HAP-1 (cell line): ENCODE measurements around the gene GKN1.
"Not testable (repeated sequence)": the region's sequence is repeated elsewhere in the genome, so short reads cannot be mapped to it uniquely, and the experiment has no call there.

Experiments
- DNase-seq, 2 experiments: peaks; one replicate each; pipeline ENCODE4 v3.0.0-alpha.2; 2016 to 2020; ENCODE audit warnings: low spot score in 2 of 2
- H3K27me3 ChIP-seq: fragments of 250-450 bp; sonication (Bioruptor Pico); 2 replicates; pipeline ENCODE4 v1.5.1; 2020; ENCODE audit warnings: low read depth, mild to moderate bottlenecking, moderate library complexity
- H3K36me3 ChIP-seq: fragments of 250-450 bp; sonication (Bioruptor Pico); replicated peaks from 2 replicates; pipeline ENCODE4 v1.5.1; 2020; ENCODE audit warnings: mild to moderate bottlenecking
- H3K4me1 ChIP-seq: fragments of 250-450 bp; sonication (Bioruptor Pico); 2 replicates; pipeline ENCODE4 v1.5.1; 2020; ENCODE audit warnings: mild to moderate bottlenecking
- H3K4me3 ChIP-seq: fragments of 250-450 bp; sonication (Bioruptor Pico); 2 replicates; pipeline ENCODE4 v1.5.1; 2020; ENCODE audit warnings: mild to moderate bottlenecking, moderate library complexity
- H3K9me3 ChIP-seq: fragments of 250-450 bp; sonication (Bioruptor Pico); 2 replicates; pipeline ENCODE4 v1.5.1; 2020; ENCODE audit warnings: mild to moderate bottlenecking, moderate library complexity
- in situ Hi-C: fragments of 300-500 bp; cut with MboI; formaldehyde crosslinking; loops from 3 replicates; pipeline ENCODE4 v1.14.3; 2020; ENCODE audit warnings: low sequenced_read_pairs, inconsistent platforms, mixed read lengths

The GKN1 gene

DNA sequence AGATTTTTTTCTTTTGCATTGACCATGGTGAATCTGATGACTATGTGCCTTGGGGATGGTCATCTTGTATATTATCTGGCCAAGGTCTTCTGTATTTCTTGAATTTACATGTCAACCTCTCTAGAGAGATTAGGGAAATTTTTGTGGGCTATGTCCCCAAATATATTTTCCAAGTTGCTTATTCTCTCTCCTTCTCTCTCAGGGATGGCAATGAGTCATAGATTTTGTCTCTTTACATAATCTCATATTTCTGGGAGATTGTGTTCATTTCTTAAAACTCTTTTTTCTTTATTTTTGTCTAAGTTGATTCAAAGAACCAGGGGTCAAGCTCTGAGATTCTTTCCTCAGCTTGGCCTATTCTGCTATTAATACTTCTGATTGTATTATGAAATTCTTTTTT lies 31.6 kb upstream of the GKN1 start:
- Histone ChIP-seq H3K27me3 (peaks cover 7% of the 10 kb centered on the region; the same call in 1 of the 2 replicates), H3K4me1 (no peaks in the 10 kb centered on the region; the same call in none of the 2 replicates), H3K36me3 (no peaks in the 10 kb centered on the region), H3K4me3 (no peak overlapping the region), H3K9me3 (peaks cover 6% of the 10 kb centered on the region)
- in situ Hi-C loops: loop anchor here (5.0 kb wide), 1 partner anchor 354 kb away; no protein-coding TSS in a partner anchor
- no peak for DNase-seq

DNA sequence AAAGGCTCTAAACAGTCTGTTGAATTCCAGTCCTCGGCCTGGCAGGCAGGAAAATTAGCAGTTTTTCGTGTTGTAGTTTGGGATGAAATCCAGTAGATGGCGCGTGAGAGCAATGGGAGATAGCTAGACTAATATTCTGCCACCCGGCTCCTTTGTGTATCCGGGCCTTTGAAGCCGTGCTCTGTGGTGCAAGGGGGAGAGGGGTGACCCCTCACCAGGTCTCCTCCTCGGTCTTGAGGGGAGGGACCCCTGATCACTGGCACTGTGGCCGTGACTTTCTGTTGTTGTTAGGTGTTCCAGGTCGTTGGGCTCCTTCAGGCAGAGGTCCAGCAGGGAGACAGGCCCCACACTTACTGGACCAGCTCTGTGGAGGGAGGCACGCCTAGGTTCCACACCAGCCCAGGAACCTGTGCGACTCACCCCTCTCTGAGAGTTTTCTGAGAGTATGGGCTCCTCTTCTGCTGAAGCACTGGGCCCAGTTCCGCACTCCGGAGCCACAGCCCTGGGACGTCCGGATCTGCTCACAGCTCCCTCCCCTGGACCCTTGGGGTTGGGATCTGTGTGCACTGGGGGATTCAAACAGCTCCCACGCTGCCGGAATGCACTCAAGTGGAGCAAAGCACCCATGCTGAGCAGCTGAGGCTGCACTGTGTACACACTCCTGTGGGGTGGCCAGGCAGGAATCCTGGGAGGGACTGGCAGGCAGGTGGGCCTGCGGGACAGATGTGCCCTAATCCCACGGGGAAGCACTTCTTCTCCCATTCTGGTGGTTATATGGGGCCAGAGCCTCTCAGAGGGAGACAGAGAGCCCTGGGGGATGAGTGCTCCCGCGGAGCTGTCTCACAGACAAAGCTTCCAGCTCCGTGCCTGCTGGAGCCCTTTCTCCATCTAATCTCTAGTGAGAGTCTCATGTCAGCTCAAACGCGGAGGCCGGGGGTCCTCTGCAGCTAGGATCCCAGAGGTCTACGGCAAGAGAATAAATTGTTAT lies 30.6 kb upstream of the GKN1 start:
- peaks cover 7% of the 10 kb centered on the region; the same call in 1 of the 2 replicates for H3K27me3 ChIP-seq
- no peaks in the 10 kb centered on the region for H3K36me3 ChIP-seq
- H3K9me3 ChIP-seq: peaks cover 6% of the 10 kb centered on the region
- in situ Hi-C loops: loop anchor here (5.0 kb wide), 1 partner anchor 353 kb away; no protein-coding TSS in a partner anchor
- peak; percentile 51 to 73 for DNase-seq
- H3K4me1 ChIP-seq: no peaks in the 10 kb centered on the region; the same call in none of the 2 replicates
- no peak overlapping the region for H3K4me3 ChIP-seq

DNA sequence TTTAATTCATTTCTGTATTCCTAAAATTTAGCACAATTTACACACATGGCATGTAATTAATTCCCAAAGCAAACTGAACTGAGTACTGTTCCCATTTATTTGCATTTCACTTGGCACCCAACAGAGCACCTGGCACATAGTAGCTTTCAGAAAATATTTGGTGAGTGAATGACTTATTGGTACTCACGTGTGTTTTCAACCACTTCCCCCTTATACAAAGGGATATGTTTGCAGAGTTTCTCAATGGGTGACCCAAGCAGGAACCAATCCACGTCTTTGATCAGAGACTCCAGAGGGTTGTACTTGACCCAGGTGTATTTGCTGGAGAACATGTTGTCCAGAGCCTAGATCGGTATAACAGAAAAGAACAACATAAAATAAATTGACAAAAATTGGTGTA lies 28.3 kb upstream of the GKN1 start:
- Histone ChIP-seq H3K36me3 (no peaks in the 10 kb centered on the region), H3K4me3 (no peak overlapping the region), H3K27me3 (peaks cover 13% of the 10 kb centered on the region), H3K4me1 (no peaks in the 10 kb centered on the region; the same call in 1 of the 2 replicates), H3K9me3 (no peaks in the 10 kb centered on the region)
- in situ Hi-C loops: no loop called here
- no peak for DNase-seq

DNA sequence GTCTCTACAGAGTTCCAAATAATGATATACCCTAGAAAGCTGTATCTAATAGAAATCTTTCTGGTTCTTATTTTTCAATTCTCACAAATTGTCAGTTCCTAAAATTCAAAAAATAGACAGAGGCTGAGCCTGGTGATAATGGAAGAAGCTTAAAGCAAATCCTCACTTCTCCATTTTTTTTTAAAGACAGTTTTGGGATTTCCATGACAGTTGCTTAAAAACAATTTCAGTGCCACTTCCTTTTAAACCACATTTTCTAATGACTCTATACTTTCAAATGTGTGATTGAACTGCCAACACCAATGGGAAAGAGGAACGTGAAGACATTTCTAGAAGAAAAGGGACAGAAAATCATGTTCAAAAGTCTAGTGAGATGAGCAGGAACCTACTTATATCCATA lies 25.7 kb upstream of the GKN1 start:
- Histone ChIP-seq H3K27me3 (peaks cover 18% of the 10 kb centered on the region), H3K4me3 (no peak overlapping the region), H3K9me3 (no peaks in the 10 kb centered on the region), H3K36me3 (no peaks in the 10 kb centered on the region), H3K4me1 (no peaks in the 10 kb centered on the region)
- DNase-seq: no peak
- in situ Hi-C loops: no loop called here

DNA sequence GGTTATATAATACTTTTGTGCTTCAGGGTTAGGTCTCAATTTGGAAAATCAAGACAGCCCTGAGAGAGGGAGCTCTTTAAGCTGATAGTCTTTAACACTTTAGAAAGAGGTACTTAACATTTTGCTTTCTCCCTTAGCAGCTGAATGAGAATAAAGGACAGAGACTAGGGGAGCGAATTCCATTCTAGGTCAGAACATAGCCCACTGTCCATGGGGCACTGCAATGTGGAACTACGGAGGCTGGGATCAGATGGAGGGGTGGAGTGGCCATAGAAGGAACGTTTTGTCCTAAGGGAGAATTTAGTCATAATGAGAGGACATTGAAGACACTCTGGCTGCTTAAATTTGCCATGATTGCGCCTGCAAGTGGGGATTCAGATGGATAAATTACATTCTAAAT lies 22.5 kb upstream of the GKN1 start:
- in situ Hi-C loops: no loop called here
- Histone ChIP-seq H3K9me3 (no peaks in the 10 kb centered on the region), H3K4me3 (no peak overlapping the region), H3K27me3 (peaks cover 15% of the 10 kb centered on the region), H3K36me3 (no peaks in the 10 kb centered on the region), H3K4me1 (no peaks in the 10 kb centered on the region)
- DNase-seq: no peak

DNA sequence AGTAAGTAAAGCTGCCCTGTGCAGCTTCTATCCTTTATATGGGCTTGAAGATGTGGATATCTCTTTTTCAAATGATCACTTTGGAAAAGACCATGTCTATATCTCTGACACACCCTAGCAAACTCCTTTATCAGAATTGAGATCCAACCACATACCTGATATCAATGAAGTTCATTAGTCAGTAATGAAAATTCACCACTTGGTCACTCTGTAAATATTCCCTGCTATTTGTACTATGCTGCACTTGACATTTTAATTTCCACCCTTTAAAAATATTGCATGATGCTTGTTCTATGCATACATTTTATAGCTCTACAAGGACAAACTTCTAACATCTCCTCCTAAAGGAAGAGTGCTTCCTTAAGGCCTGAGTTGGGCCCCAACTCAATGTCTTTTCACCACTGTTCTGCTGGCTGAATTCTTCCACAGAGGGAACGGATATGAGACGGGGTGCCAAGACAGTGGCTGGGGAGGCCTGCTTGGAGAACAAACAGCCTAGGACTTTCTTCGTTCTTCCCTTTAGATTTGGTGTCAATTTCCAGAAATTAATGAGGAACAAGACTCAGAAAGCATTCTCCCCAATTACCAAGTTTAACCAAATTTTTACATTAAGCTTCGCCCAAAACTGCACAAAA lies 21.4 kb upstream of the GKN1 start, which contains the start of gene GKN2:
Gene GKN2 (minus strand): TSS at position 7 of the 635 bp plus-strand sequence. CDS start 32 bp downstream, outside the sequence.
- no peak for DNase-seq
- no peak within 1 kb of the TSS for H3K4me3 ChIP-seq
- peaks cover 15% of the 10 kb centered on the region for H3K27me3 ChIP-seq
- in situ Hi-C loops: no loop called here
- no peaks in the 10 kb centered on the region for H3K36me3 ChIP-seq
- no peaks in the 10 kb centered on the region for H3K9me3 ChIP-seq
- H3K4me1 ChIP-seq: no peaks in the 10 kb centered on the region

DNA sequence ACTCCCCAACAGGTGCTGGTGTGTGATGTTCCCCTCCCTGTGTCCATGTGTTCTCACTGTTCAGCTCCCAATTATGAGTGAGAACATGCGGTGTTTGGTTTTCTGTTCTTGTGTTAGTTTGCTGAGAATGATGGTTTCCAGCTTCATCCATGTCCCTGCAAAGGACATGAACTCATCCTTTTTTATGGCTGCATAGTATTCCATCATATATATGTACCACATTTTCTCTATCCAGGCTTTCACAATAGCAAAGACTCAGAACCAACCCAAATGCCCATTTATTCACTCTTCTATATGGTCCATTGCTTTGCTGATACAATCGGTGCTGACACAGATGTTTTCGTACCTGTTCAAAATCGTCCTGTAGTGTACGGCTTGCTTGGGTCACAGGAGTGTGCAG lies 19.0 kb upstream of the GKN1 start:
- in situ Hi-C loops, DNase-seq: not testable (repeated sequence)
- peaks cover 14% of the 10 kb centered on the region for H3K27me3 ChIP-seq

DNA sequence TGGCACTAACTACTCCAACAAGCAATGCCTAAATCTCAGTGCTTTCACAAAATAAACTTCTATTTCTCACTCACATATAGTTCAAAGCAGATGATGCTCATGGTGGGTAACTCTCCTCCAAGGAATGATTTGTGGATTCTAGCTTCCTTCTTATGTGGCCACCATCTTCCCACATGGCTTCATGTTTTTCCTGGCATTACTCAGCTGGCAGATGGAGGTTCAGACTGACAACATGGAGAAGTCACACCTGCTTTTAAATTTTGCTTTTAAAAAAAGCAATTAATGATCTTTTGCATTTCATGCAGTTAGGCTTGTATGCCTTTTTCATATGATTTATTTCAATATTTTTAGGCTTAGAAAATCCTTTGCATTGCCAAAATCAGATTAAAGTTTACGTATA lies 15.4 kb upstream of the GKN1 start:
- Histone ChIP-seq H3K4me1 (no peaks in the 10 kb centered on the region), H3K27me3 (no peaks in the 10 kb centered on the region), H3K4me3 (no peak overlapping the region), H3K9me3 (no peaks in the 10 kb centered on the region), H3K36me3 (no peaks in the 10 kb centered on the region)
- no peak for DNase-seq
- in situ Hi-C loops: no loop called here

More for the DNA sequence above, 19.0 kb upstream of the GKN1 start:
- not testable (repeated sequence) for H3K9me3 ChIP-seq, H3K4me1 ChIP-seq, H3K36me3 ChIP-seq, H3K4me3 ChIP-seq

DNA sequence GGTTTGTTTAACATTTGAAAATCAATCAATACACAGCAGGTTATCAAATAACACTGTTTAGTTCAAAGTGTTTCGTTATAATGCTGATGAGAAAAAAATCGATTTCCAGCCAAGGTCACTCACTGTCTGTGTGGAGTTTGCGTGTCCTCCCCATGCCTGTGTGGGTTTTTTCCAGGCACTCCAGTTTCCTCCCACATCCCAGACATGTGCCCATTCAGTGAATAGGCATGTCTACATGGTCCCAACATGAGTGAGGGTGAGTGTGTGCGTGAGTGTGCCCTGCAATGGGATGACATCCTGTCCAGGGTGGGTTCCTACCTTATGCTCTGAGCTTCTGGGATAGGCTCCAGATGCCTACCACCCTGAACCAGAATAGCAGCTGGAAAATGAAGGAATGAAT lies 13.1 kb upstream of the GKN1 start:
- in situ Hi-C loops: no loop called here
- H3K36me3 ChIP-seq: no peaks in the 10 kb centered on the region
- H3K27me3 ChIP-seq: no peaks in the 10 kb centered on the region
- DNase-seq: no peak
- H3K9me3 ChIP-seq: no peaks in the 10 kb centered on the region
- no peak overlapping the region for H3K4me3 ChIP-seq
- H3K4me1 ChIP-seq: no peaks in the 10 kb centered on the region

DNA sequence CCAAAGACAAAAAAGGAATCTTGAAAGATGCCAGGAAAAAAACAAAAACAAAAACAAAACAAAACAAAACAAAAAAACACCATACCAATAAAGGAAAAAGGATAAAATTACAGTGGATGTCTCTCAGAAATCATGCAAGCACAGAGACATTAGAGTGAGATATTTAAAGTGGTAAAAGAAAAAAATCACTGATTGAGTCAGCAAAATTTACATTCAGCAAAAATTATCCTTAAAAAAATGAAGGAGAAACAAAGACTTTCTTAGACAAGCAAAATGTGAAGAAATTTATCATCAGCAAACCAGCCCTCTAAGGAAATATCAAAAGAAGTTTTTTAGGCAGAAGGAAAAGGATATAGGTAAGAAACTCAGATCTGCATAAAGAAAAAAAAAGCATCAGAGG lies 10.2 kb upstream of the GKN1 start:
- in situ Hi-C loops: no loop called here
- Histone ChIP-seq H3K4me1 (no peaks in the 10 kb centered on the region), H3K27me3 (0 out of 2 replicates have a peak, but pooled peaks cover 2% of the 10 kb centered on the region), H3K4me3 (no peak overlapping the region), H3K36me3 (no peaks in the 10 kb centered on the region), H3K9me3 (no peaks in the 10 kb centered on the region)
- no peak for DNase-seq

DNA sequence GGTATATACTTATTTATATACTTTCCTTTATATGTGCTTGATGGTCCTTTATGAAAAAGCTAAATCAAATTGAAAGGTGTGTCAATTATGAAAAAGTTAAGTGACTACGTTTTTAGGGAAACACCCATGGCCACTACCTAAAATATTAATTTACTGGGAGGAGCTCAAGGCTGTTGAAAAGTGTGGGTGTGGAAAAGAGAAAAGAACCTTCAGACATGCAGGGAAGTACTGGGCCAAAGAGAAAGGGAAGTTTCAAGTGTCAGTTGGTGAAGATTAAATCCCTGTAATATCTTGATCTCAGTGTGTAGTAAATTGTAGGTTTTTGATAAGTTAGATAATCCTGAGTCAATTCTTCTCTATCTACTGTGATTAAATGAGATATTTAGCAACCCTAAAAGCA lies 6.2 kb upstream of the GKN1 start:
- H3K4me3 ChIP-seq: no peak overlapping the region
- H3K9me3 ChIP-seq: no peaks in the 10 kb centered on the region
- H3K4me1 ChIP-seq: no peaks in the 10 kb centered on the region
- DNase-seq: no peak
- H3K36me3 ChIP-seq: no peaks in the 10 kb centered on the region
- in situ Hi-C loops: no loop called here
- 0 out of 2 replicates have a peak, but pooled peaks cover 2% of the 10 kb centered on the region for H3K27me3 ChIP-seq

DNA sequence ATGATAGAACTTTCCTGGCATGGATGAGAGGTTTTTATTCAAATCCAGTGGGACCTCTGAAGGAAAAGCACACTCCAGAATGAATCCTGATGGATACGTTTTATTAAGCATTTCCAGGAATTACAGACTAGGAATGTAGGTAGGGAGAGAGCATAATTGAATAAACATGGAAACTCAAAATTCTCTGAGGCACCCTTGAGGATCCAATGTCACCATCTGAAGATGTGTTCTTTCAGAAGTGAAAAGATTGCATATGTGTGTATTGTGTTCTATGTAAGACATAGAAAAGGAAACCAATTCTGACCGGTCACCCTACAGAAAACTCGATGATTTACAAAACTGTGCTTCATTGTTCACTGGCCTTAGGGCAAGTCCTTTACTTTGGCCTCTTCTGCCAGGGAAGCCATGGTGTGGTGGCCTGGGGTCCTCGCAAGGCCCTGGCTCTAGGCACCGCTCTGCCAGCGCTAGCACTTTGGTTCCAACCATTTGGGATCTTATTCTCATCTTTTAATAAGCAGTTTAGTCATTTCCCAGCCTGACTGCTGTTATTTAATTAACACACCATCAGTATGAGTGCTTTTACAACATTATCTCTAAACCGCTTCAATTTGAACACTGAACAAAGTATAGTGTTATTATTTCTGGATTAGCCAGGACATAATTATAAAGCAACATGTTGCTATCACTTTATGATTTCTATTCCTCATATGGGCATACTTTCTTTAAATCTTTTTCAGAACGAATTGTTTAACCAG lies 4.5 kb upstream of the GKN1 start:
- Histone ChIP-seq H3K27me3 (0 out of 2 replicates have a peak, but pooled peaks cover 2% of the 10 kb centered on the region), H3K4me3 (no peak overlapping the region), H3K36me3 (no peaks in the 10 kb centered on the region), H3K9me3 (no peaks in the 10 kb centered on the region), H3K4me1 (no peaks in the 10 kb centered on the region)
- no peak for DNase-seq
- in situ Hi-C loops: no loop called here

DNA sequence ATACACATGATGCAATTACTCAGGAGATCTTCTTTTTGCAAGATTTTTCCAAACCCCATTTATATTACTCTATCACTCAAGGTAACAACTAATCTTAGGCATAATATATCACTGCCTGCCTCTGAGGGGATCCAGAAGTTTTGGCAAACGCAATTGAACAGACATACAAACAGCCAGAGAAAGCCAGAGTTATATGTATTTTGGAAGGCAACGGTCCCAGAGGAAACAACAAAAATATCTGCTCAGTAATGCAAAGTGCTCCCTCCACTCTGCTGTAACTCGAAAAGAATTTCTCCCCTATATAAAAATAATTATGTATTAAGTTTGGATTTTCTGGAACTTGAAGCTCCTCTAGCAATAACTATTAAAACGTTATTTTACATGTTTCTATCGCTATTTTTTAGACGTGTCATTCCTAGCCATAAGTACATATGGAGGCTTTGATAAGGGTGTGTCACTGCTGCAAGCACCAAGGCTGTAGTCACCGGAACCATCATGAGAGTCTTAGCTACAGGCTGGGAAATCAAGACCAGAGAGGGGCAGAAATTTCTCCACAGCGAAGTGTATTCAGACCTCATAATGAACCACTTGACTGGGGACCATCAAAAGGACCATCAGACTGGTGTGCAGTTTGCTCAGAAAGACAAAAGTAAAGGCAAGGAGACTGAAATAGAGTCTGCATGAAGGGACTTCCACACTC lies 3.7 kb upstream of the GKN1 start:
- in situ Hi-C loops: no loop called here
- H3K4me3 ChIP-seq: no peak overlapping the region
- no peaks in the 10 kb centered on the region for H3K36me3 ChIP-seq
- H3K4me1 ChIP-seq: no peaks in the 10 kb centered on the region
- DNase-seq: no peak
- 0 out of 2 replicates have a peak, but pooled peaks cover 2% of the 10 kb centered on the region for H3K27me3 ChIP-seq
- no peaks in the 10 kb centered on the region for H3K9me3 ChIP-seq
